ENCODE results near the gene PIK3C2B.

The PIK3C2B gene

GRCh38 chr1:204478172-204478899, 16.3 kb downstream of the PIK3C2B start:
- DNase-seq (ENCODE audit: low spot score): no peak

GRCh38 chr1:204477036-204477740, 17.4 kb downstream of the PIK3C2B start:
- no peak for DNase-seq (ENCODE audit: low spot score)

DNA sequence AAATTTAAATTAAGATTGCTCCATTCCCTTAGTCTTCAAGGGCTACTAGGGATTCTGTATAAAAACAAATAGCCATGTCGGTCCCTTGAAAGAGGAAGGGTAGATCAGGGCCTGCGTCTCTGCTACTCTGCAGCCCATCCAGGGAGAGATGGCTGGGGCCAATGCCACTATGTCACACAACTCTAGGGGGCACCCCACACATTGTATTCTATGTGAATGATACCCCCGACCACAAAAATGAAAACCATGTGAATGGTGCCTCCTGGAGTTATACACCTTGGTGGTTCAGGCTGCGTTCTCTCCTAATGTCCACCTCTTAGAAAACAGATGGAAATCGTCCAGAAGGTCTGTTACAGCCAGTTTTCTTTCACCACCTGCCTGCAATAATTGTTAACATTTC, 18.0 kb downstream of the PIK3C2B start:
- DNase-seq (ENCODE audit: low spot score): no peak

DNA sequence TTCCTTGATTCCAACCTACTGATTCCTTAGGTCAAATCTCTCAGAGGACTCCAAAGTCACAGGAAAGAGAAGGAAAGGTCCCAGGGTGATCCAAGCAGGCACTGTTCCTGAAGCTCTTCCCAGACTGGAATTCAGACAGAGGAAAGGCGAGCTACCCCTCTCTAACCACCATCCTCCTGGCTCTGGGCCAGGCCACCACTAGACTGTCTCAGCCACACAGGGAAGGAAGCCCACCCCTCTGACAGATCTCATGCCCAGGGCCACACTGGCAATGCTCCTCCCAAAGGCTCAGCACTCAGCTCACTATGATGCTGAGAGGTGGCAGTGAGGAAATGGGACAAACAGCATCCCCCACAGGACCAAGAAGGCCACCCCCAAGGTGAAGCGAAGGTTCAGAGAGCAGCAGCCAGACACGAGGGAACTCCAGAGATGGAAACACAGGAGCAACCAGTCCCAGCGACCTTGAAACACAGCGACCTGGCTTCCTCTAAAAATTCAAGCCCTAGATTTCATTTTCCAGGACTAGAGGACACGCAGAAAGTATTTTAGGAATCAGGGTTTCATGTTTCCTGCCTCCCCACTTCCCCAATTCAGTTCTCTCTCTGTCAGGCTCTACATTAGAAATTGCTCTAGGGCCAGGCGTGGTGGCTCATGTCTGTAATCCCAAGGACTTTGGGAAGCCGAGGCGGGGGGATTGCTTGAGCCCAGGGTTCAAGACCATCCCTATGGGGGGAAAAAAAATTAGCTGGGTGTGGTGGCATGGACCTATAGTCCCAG, 18.8 kb downstream of the PIK3C2B start:
- DNase-seq (ENCODE audit: low spot score): no peak

DNA sequence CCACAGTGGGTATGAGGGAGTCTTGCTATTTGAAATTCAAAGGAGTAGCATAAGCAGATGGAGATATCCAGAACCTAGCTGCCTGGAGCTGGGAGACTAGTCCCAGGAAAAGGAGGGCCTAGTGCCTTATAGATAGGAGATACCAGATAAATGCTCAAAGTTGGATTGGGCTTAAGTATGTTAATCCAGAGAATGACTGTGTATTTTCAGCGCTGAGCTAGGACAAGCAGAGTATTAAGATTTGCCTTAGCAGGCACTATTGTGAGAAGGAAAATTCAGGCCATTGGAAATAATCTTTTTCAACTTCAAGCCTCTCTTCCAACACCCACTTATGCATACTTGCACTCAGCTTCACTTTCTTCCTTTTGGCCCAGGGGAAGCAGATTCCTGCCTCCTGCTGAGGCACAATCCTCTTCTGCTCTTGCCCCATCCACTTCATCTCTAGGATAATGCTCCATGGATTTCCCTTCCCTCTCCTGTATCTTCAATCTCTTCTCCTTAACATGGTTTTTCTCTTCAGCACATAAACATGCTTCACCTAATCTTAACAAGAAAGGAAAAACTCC, 21.1 kb downstream of the PIK3C2B start:
- no peak for DNase-seq (ENCODE audit: low spot score)

GRCh38 chr1:204472660-204473059, 21.9 kb downstream of the PIK3C2B start:
- no peak for DNase-seq (ENCODE audit: low spot score)

- no peak for DNase-seq (ENCODE audit: low spot score)
Measured at GRCh38 chr1:204471687-204472086, 22.9 kb downstream of the PIK3C2B start.

DNA sequence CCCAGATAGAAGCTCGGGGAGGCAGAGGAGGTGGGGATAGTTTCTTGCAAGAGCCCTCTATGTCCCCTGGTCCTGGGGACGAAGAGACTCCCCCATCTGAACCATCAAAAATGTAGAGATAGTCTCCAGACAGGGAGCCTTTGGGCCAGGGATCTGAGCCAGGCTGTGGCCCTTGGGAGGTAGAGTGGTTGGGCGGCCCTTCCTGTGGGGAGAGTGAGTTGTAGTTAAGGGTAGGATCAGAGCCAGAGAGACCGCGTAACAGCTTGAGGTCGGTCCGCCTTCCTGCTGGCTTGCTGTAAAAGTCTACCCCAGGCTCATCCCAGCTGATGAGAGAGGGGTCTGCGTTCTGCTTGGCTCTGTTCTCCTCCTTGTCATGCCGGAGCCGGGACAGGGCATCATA, 25.3 kb downstream of the PIK3C2B start:
- no peak for DNase-seq (ENCODE audit: low spot score)

GRCh38 chr1:204468766-204469302, 25.8 kb downstream of the PIK3C2B start:
- no peak for DNase-seq (ENCODE audit: low spot score)

GRCh38 chr1:204468206-204468605, 26.4 kb downstream of the PIK3C2B start:
- no peak for DNase-seq (ENCODE audit: low spot score)

- DNase-seq (ENCODE audit: low spot score): no peak
Measured at GRCh38 chr1:204466416-204467405, 27.9 kb downstream of the PIK3C2B start.

DNA sequence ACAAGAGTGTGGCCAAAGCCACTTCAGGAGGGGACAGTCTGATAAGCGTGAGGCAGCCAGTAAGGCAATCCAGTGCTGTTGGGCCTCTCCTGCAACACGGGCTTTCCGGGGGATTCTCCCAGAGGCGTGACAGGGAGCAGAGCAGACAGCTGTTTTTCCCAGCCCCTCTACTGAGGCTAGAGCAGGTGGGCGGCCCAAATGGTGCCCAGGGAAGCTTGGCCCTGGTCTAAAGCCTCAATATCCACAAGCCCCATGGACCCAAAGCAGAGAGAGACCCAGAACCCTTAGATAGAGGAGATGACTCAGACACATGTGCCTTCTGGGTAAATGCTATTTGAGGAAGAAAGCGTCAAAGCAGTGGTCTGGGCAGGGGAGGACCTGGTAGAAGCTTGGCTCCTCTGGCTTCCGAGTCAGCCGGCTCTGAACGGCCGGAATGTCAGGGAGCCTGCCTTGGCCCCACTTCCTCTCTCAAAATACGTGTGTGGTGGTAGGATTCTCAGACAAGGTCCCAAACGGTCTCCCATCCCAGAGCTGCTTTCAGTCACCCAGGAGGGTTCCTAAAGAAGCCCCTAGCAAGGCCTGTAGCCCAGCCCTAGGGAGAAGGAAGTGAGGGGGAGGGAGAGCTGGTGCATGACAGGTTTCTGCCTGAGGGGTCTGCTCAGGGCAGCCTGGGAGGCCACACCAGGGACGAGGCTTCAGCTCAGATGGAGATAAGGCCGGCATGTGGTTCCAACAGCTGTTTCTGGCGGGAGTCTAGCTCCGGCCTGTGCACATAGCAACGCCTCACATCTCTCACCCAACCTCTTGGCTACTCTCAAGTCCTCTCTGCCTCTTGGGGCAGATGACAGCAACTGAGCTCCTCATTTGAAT, 28.8 kb downstream of the PIK3C2B start:
- DNase-seq (ENCODE audit: low spot score): no peak

GRCh38 chr1:204464701-204465100, 29.9 kb downstream of the PIK3C2B start:
- no peak for DNase-seq (ENCODE audit: low spot score)

DNA sequence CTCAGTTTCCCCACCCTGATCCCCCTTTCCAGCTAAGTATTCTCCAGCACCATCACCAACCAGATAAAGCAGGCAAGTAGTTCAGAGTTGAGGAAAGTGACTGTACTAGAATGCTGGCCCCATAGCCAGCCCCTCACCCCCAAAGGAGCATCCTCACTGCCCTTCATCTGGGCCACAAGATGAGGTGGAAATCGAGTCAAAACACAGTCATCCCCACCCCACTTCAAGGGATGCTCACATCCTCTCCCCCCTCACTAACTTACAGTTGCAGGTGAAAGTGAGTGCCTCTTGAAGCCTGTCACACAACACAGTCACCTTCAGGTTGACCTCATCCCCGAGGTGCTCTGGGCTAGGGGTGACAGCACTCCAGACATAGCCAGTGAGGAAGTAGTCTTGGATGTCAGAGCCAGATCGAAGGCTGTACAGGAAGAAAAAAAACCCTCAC, 30.4 kb downstream of the PIK3C2B start:
- no peak for DNase-seq (ENCODE audit: low spot score)

GRCh38 chr1:204463125-204464060, 31.2 kb downstream of the PIK3C2B start:
- DNase-seq (ENCODE audit: low spot score): no peak

DNA sequence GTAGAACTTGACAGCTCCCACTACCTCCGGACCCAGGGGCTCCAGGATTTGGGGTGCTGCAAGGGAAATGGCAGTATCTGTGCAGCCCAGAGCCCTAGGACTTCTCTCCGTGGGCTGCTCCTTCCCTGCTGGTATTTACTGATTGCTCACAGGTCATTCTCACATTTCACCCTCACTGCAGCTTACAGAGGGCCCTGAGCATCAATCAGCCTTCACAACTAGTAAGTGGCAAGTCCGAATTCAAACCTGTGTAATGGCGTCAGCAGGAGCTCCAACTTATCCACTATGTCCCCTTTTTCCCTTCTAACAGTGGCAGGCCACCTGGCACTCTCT, 32.4 kb downstream of the PIK3C2B start:
- no peak for DNase-seq (ENCODE audit: low spot score)

DNA sequence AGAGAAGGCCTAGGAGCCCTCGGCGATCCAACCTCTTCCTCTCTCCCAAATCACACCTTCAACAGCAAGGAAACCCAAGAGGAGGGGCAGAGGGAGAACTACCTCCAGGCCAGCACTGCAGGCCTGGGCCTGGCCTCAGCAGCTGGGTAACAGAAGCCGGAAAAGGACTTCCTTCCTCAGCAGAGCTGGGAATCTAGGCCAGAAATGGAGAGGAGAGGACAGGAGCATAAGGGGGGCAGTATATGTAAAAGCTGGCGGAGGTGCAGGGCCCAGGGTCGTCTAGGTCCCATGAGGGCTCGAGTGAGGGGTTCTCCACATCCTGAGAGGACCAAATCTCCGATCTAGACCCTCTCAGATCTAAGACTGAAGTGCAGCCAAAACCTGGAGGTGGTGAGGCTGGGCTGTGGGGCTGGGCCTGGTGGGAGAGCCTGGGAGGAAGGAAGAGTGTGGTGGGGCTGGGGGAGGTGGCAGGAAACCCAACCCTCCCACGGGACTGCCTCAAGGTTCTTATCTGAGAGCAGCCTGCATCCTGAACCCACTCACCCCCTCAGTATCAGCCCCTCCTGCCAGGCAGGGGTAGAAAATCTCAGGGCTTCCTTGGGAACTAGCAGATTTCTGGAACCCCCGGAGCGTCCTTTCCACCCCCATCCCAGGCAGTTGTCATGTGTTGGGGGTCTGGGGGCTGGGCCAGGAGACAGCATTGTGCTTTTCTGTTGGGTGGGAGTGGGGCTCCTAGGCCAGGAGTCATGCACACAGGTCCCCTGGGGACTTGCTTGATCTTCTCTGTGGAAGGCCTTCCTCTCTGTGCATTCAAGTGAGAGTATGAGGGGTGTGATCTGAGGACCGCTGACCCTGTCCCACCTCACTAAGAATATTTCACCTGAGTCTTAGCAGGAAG, 33.0 kb downstream of the PIK3C2B start:
- DNase-seq (ENCODE audit: low spot score): no peak

- DNase-seq (ENCODE audit: low spot score): no peak
Measured at GRCh38 chr1:204460346-204460745, 34.3 kb downstream of the PIK3C2B start.

All from SW480 (cell line).